Transverse colon (tissue), 4 donors: ENCODE data around the gene UPF3A. TPM values are rescaled to one million over a fixed set of nuclear protein-coding genes. Genes with fewer than 3 reads are reported as not detected.

Source experiments
- DNase-seq: peaks from one replicate; pipeline ENCODE4 v3.0.0-alpha.2; 2019
- H3K27ac ChIP-seq, 4 donors: fragments of 200-600 bp; sonication (generic); 2 replicates each; pipeline ENCODE4 v1.5.1; 2016 to 2018; ENCODE audit warnings: inconsistent platforms in 4 of 4
- H3K27me3 ChIP-seq: fragments of 200-600 bp; sonication (generic); 2 replicates; pipeline ENCODE4 v1.5.1; 2017; ENCODE audit warnings: inconsistent platforms
- H3K36me3 ChIP-seq, 4 donors: fragments of 200-600 bp; sonication (generic); 2 replicates each; pipeline ENCODE4 v1.5.1; 2017 to 2019; ENCODE audit warnings: inconsistent platforms in 4 of 4
- H3K4me1 ChIP-seq, 4 donors: fragments of 200-600 bp; sonication (generic); 2 replicates each; pipeline ENCODE4 v1.5.1; 2017 to 2020; ENCODE audit warnings: inconsistent platforms in 4 of 4
- H3K4me3 ChIP-seq, 4 donors: fragments of 200-600 bp; sonication (generic); 1 replicate in 1 of 4; 2 replicates in 3 of 4; pipeline versions ENCODE4 v1.5.1 to v1.6.1; 2017 to 2019; ENCODE audit warnings: inconsistent platforms in 4 of 4
- H3K9me3 ChIP-seq, 2 donors: fragments of 200-600 bp; sonication (generic); 2 replicates each; pipeline ENCODE4 v1.5.1; 2017 to 2019; ENCODE audit warnings: inconsistent platforms in 2 of 2
- CTCF ChIP-seq, 5 experiments: fragments of 200-600 bp in 3 of 5; fragments of 450-650 bp in 2 of 5; sonication (generic) in 3 of 5; IDR thresholded peaks; 1 replicate in 2 of 5; 2 replicates in 3 of 5; pipeline ENCODE4 v1.5.1; 2016 to 2017; ENCODE audit warnings: antibody characterized with exemption in 5 of 5, inconsistent platforms in 3 of 5, mild to moderate bottlenecking in 2 of 5, moderate library complexity in 1 of 5
- EP300 ChIP-seq: sonication (generic); formaldehyde crosslinking; IDR thresholded peaks from one replicate; pipeline ENCODE4 v1.6.1; 2017; ENCODE audit warnings: antibody characterized with exemption, low read depth
- POLR2A ChIP-seq: fragments of 450-650 bp; IDR thresholded peaks from one replicate; pipeline ENCODE4 v1.6.1; 2016; ENCODE audit warnings: antibody characterized with exemption, mild to moderate bottlenecking, moderate library complexity
- POLR2AphosphoS5 ChIP-seq, 3 donors: sonication (generic); formaldehyde crosslinking; IDR thresholded peaks; one replicate each; pipeline ENCODE4 v1.6.1; 2016; ENCODE audit warnings: antibody characterized with exemption in 3 of 3
- WGBS, 2 donors: methylation state at CpG; one replicate each; pipeline ENCODE4 v1.1.5; 2018; ENCODE audit warnings: low coverage in 1 of 2; 5-methylcytosine and 5-hydroxymethylcytosine counted together
- in situ Hi-C, 4 donors: fragments of 200-750 bp; cut with MboI; loops; one replicate each; pipeline versions ENCODE4 v1.15.0 to v1.15.1; 2017; ENCODE audit warnings: low sequenced_read_pairs in 3 of 4, low pct_ligation_motif_present in 1 of 4, low pct_unique_long_range_greater_than_20kb in 1 of 4
- intact Hi-C: fragments of 100-400 bp; cut with DNase I; formaldehyde crosslinking; loops from one replicate; pipeline ENCODE4 v1.15.1; 2023; ENCODE audit warnings: low total_unique reads
- total RNA-seq, 4 donors: library from RNA; depleted of rRNA; stranded (reverse); fragments of >200 nt; gene quantifications; one replicate each; pipeline ENCODE4 v1.1.0, GENCODE V29; 2016

Gene UPF3A
- total RNA-seq, 4 donors from 2014 or later: 15.3 to 49.7 (median 36.4) TPM

GRCh38 chr13:114264886-114265611 is 16.4 kb upstream of the UPF3A start:
- H3K27me3 ChIP-seq: no peaks in the 10 kb centered on the region
- intact Hi-C loops: no loop called here
- peaks cover 0 to 75% (median 36%) of the 10 kb centered on the region in 4 donors for H3K36me3 ChIP-seq
- H3K4me1 ChIP-seq: peaks cover 0 to 11% (median 2%) of the 10 kb centered on the region in 4 donors
- H3K4me3 ChIP-seq: no peak overlapping the region
- 94 to 95% methylated on average over 6 to 8 of the region's 8 CpGs for WGBS, 2 donors
- in situ Hi-C loops: no loop called here
- H3K9me3 ChIP-seq: no peaks in the 10 kb centered on the region
- no peak for DNase-seq
- no peak for TF ChIP-seq POLR2AphosphoS5 (IDR thresholded peaks at IDR 0.05)
- no peak for TF ChIP-seq POLR2A
- no peak for TF ChIP-seq EP300
- no peak for TF ChIP-seq CTCF (IDR thresholded peaks at IDR 0.05)
- no peak overlapping the region for H3K27ac ChIP-seq

- no peak for TF ChIP-seq EP300
- no peak for TF ChIP-seq CTCF (IDR thresholded peaks at IDR 0.05)
- no peak for TF ChIP-seq POLR2A
- Histone ChIP-seq H3K27ac (no peak overlapping the region), H3K27me3 (no peaks in the 10 kb centered on the region), H3K36me3 (peaks cover 0 to 69% (median 33%) of the 10 kb centered on the region in 4 donors), H3K4me1 (peaks cover 0 to 7% (median 0%) of the 10 kb centered on the region in 4 donors), H3K9me3 (no peaks in the 10 kb centered on the region), H3K4me3 (no peak overlapping the region)
- in situ Hi-C loops: no loop called here
- 90 to 92% methylated on average over 5 of the region's 5 CpGs for WGBS, 2 donors
- DNase-seq: no peak
- intact Hi-C loops: no loop called here
Observed at GRCh38 chr13:114266241-114266640, 15.2 kb upstream of the UPF3A start.

DNA sequence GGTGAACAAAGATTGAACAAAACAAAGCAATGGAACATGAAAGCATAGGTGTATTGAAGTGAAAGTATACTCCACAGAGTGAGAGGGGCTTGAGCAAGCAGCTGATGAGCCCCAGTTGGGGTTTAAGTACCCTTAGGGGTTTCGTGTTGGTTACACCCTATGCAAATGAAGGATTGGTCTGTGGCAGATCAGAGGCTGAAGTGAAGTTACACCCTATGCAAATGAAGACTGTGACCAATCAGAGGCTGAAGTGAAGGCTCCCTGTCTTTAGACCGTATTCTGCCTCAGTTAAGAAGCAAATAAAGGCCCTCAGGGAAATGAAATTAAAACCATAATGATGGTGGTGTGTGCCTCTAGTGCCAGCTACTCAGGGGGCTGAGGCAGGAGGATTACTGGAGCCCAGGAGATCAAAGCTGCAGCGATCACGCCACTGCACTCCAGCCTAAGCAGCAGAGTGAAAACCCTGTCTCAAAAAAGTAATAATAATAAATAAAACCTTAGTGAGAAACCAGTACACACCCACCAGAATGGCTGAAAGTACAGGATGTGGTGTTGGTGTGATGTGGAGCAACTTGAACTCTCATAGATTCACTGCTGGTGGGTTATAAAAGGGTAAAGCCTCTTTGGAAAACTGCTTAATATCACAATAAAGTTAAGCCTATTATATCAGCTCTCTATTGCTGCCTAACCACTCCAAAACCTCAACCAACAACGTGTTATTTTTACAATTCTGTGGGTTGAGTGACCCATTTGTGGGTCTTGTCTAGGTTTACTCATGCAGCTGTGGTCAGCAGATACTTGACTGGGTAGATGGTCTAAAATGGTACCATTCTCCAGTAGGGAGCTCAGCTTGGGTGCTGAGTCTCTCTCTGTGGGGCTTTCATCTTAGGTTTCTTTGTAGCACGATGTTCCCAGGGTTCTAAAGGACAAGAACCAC is 12.8 kb upstream of the UPF3A start:
- intact Hi-C loops (no loop called here), in situ Hi-C loops (no loop called here)
- Histone ChIP-seq H3K4me1 (no peaks in the 10 kb centered on the region), H3K27ac (no peak overlapping the region), H3K9me3 (no peaks in the 10 kb centered on the region), H3K4me3 (no peak overlapping the region), H3K36me3 (peaks cover 0 to 70% (median 31%) of the 10 kb centered on the region in 4 donors), H3K27me3 (no peaks in the 10 kb centered on the region)
- WGBS, 2 donors: 80 to 91% methylated on average over 3 to 6 of the region's 6 CpGs
- no peak for TF ChIP-seq POLR2AphosphoS5 (IDR thresholded peaks at IDR 0.05)
- TF ChIP-seq CTCF (IDR thresholded peaks at IDR 0.05): no peak
- TF ChIP-seq EP300: no peak
- no peak for TF ChIP-seq POLR2A
- DNase-seq: no peak

DNA sequence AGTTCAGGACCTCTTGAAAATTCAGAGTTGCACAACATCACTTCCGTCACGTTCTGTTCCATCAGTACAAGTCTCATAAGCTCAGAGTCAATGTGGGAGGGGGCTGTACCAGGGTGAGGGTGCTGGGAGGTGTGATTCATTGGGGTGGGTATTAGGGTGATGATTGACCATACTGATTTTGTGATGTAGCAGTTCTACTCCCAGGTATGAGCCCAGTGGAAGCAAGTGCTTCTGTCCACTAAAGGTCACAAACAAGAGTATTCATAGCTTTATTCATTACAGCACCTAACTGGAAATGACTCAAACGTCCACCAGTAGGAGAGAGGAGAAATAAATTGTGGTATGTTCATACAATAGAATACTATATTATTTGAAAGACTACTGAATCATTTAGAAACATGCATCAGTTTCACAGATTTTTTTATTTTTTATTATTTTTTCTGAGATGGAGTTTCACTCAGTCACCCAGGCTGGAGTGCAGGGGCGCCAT is 12.1 kb upstream of the UPF3A start:
- 63 to 78% methylated on average over 3 to 4 of the region's 4 CpGs for WGBS, 2 donors
- Histone ChIP-seq H3K27ac (no peak overlapping the region), H3K9me3 (no peaks in the 10 kb centered on the region), H3K36me3 (peaks cover 0 to 62% (median 28%) of the 10 kb centered on the region in 4 donors), H3K4me3 (no peak overlapping the region), H3K4me1 (no peaks in the 10 kb centered on the region), H3K27me3 (no peaks in the 10 kb centered on the region)
- DNase-seq: no peak
- intact Hi-C loops (no loop called here), in situ Hi-C loops (no loop called here)
- TF ChIP-seq EP300 (no peak), POLR2A (no peak), POLR2AphosphoS5 (IDR thresholded peaks at IDR 0.05) (no peak), CTCF (IDR thresholded peaks at IDR 0.05) (no peak)
